NCI-H82 (cell line): ENCODE measurements around the gene BMPER.

Experiments
- DNase-seq: peaks from one replicate; lab custom pipeline; 2025; lab: John Stamatoyannopoulos, UW

Gene BMPER

GRCh38 chr7:33923440-33924229 is 18.3 kb downstream of the BMPER start:
- no peak for DNase-seq

GRCh38 chr7:33926535-33926934 is 21.2 kb downstream of the BMPER start:
- no peak for DNase-seq

GRCh38 chr7:33928986-33929385 is 23.6 kb downstream of the BMPER start:
- DNase-seq, result no peak

GRCh38 chr7:33932221-33932620 is 26.9 kb downstream of the BMPER start:
- DNase-seq, result no peak

- peak; percentile 79 for DNase-seq
Observed at GRCh38 chr7:33932832-33933468, 27.6 kb downstream of the BMPER start.

GRCh38 chr7:33933611-33934281 is 28.4 kb downstream of the BMPER start:
- no peak for DNase-seq

- DNase-seq, result no peak
Observed at GRCh38 chr7:33934391-33934790, 29.1 kb downstream of the BMPER start.

- DNase-seq, result no peak
Observed at GRCh38 chr7:33936503-33936902, 31.2 kb downstream of the BMPER start.

- DNase-seq, result no peak
Observed at GRCh38 chr7:33937871-33938270, 32.5 kb downstream of the BMPER start.

- no peak for DNase-seq
Observed at GRCh38 chr7:33939121-33939520, 33.8 kb downstream of the BMPER start.

GRCh38 chr7:33940503-33940902 is 35.2 kb downstream of the BMPER start:
- no peak for DNase-seq

GRCh38 chr7:33941418-33941817 is 36.1 kb downstream of the BMPER start:
- DNase-seq, result no peak

- DNase-seq, result no peak
Observed at GRCh38 chr7:33946094-33946699, 40.9 kb downstream of the BMPER start.

- no peak for DNase-seq
Observed at GRCh38 chr7:33950047-33950714, 44.8 kb downstream of the BMPER start.

GRCh38 chr7:33952824-33953223 is 47.5 kb downstream of the BMPER start:
- no peak for DNase-seq

GRCh38 chr7:33958104-33958503 is 52.8 kb downstream of the BMPER start:
- no peak for DNase-seq

GRCh38 chr7:33959676-33960075 is 54.3 kb downstream of the BMPER start:
- DNase-seq, result no peak

- DNase-seq, result no peak
Observed at GRCh38 chr7:33961948-33962347, 56.6 kb downstream of the BMPER start.

GRCh38 chr7:33964417-33965182 is 59.3 kb downstream of the BMPER start:
- no peak for DNase-seq

- DNase-seq, result no peak
Observed at GRCh38 chr7:33965183-33965744, 59.9 kb downstream of the BMPER start.

GRCh38 chr7:33968591-33968990 is 63.3 kb downstream of the BMPER start:
- DNase-seq, result no peak
